Measurements from ENCODE around the gene LYPLAL1. TPM values are rescaled to one million over a fixed set of nuclear protein-coding genes. Genes with fewer than 3 reads are reported as not detected.
"Not testable (repeated sequence)": the region's sequence is repeated elsewhere in the genome, so short reads cannot be mapped to it uniquely, and the experiment has no call there.

Gene LYPLAL1
- total and polyA plus RNA-seq, 2 donors, result 40.3 to 60.6 TPM

DNA sequence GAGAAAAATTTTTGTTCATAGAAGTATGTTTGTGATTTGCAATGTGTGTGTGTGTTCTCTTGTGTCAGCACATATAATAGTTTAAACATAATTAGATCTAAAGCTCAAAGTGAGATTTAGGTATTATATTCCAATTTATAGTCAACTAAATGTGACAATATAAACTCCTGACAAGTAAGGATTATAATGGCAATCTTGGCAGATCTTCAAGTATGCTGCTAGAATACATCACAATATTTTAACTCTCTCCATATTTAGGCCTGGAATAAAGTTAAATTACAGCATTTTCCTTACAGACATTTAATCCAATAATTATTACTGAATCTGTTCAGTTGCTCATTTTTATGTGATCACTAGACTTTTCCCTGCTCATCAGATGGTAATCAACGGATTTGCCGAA is 65.8 kb downstream of the LYPLAL1 start:
- no peak for DNase-seq (ENCODE audit: low read depth in 6 of 9, low spot score in 9 of 9)
- no peaks in the 10 kb centered on the region for H3K4me1 ChIP-seq (ENCODE audit: control insufficient read depth in 2 of 2, insufficient read depth in 2 of 2, low read length in 2 of 2)
- H3K27me3 ChIP-seq (ENCODE audit: control insufficient read depth in 2 of 2, insufficient read depth in 1 of 2, low read length in 1 of 2), result no peaks in the 10 kb centered on the region
- no peak overlapping the region for H3K4me3 ChIP-seq (ENCODE audit: low read length in 2 of 2)
- H3K27ac ChIP-seq (ENCODE audit: low read depth in 1 of 2, low read length in 1 of 2), result no peak overlapping the region
- 97% methylated on average over 2 of the region's 2 CpGs for WGBS
- H3K36me3 ChIP-seq (ENCODE audit: control insufficient read depth in 2 of 2, insufficient read depth in 2 of 2, low read length in 1 of 2), result no peaks in the 10 kb centered on the region
- H3K9me3 ChIP-seq (ENCODE audit: control insufficient read depth in 2 of 2, insufficient read depth in 1 of 2, low read length in 1 of 2), result no peaks in the 10 kb centered on the region

GRCh38 chr1:219244864-219245263 is 71.2 kb downstream of the LYPLAL1 start:
- no peak overlapping the region for H3K4me3 ChIP-seq (ENCODE audit: low read length in 2 of 2)
- no peaks in the 10 kb centered on the region for H3K4me1 ChIP-seq (ENCODE audit: control insufficient read depth in 2 of 2, insufficient read depth in 2 of 2, low read length in 2 of 2)
- no peak for DNase-seq (ENCODE audit: low read depth in 6 of 9, low spot score in 9 of 9)
- H3K9me3 ChIP-seq (ENCODE audit: control insufficient read depth in 2 of 2, insufficient read depth in 1 of 2, low read length in 1 of 2), result no peaks in the 10 kb centered on the region
- no peak overlapping the region for H3K27ac ChIP-seq (ENCODE audit: low read depth in 1 of 2, low read length in 1 of 2)
- H3K27me3 ChIP-seq (ENCODE audit: control insufficient read depth in 2 of 2, insufficient read depth in 1 of 2, low read length in 1 of 2), result no peaks in the 10 kb centered on the region
- no peaks in the 10 kb centered on the region for H3K36me3 ChIP-seq (ENCODE audit: control insufficient read depth in 2 of 2, insufficient read depth in 2 of 2, low read length in 1 of 2)

- no peak overlapping the region for H3K27ac ChIP-seq (ENCODE audit: low read depth in 1 of 2, low read length in 1 of 2)
- H3K9me3 ChIP-seq (ENCODE audit: control insufficient read depth in 2 of 2, insufficient read depth in 1 of 2, low read length in 1 of 2), result no peaks in the 10 kb centered on the region
- no peaks in the 10 kb centered on the region for H3K27me3 ChIP-seq (ENCODE audit: control insufficient read depth in 2 of 2, insufficient read depth in 1 of 2, low read length in 1 of 2)
- H3K4me1 ChIP-seq (ENCODE audit: control insufficient read depth in 2 of 2, insufficient read depth in 2 of 2, low read length in 2 of 2), result no peaks in the 10 kb centered on the region
- H3K36me3 ChIP-seq (ENCODE audit: control insufficient read depth in 2 of 2, insufficient read depth in 2 of 2, low read length in 1 of 2), result no peaks in the 10 kb centered on the region
- WGBS, result 94% methylated on average over 1 of the region's 1 CpG
- no peak overlapping the region for H3K4me3 ChIP-seq (ENCODE audit: low read length in 2 of 2)
- no peak for DNase-seq (ENCODE audit: low read depth in 6 of 9, low spot score in 9 of 9)
These were observed 73.8 kb downstream of the LYPLAL1 start for GRCh38 chr1:219247441-219247840.

DNA sequence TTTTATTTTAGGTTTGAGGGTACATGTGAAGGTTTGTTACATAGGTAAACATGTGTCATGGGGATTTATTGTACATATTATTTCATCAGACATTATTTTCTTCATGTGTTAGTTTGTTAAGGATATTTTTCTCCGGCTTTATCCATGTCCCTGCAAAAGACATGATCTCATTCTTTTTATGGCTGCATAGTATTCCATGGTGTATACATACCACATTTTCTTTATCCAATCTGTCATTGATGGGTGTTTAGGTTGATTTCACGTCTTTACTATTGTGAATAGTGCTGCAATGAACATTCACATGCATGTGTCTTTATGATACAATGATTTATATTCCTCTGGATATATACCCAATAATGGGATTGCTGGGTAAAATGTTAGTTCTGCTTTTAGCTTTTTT is 76.8 kb downstream of the LYPLAL1 start:
- H3K27me3 ChIP-seq (ENCODE audit: control insufficient read depth in 2 of 2, insufficient read depth in 1 of 2, low read length in 1 of 2); H3K36me3 ChIP-seq (ENCODE audit: control insufficient read depth in 2 of 2, insufficient read depth in 2 of 2, low read length in 1 of 2); H3K9me3 ChIP-seq (ENCODE audit: control insufficient read depth in 2 of 2, insufficient read depth in 1 of 2, low read length in 1 of 2); DNase-seq (ENCODE audit: low read depth in 6 of 9, low spot score in 9 of 9); H3K27ac ChIP-seq (ENCODE audit: low read depth in 1 of 2, low read length in 1 of 2); H3K4me1 ChIP-seq (ENCODE audit: control insufficient read depth in 2 of 2, insufficient read depth in 2 of 2, low read length in 2 of 2); H3K4me3 ChIP-seq (ENCODE audit: low read length in 2 of 2): not testable (repeated sequence)
- 95% methylated on average over 2 of the region's 2 CpGs for WGBS

- Histone ChIP-seq H3K9me3 (ENCODE audit: control insufficient read depth in 2 of 2, insufficient read depth in 1 of 2, low read length in 1 of 2) (no peaks in the 10 kb centered on the region), H3K27me3 (ENCODE audit: control insufficient read depth in 2 of 2, insufficient read depth in 1 of 2, low read length in 1 of 2) (no peaks in the 10 kb centered on the region), H3K4me3 (ENCODE audit: low read length in 2 of 2) (no peak overlapping the region), H3K4me1 (ENCODE audit: control insufficient read depth in 2 of 2, insufficient read depth in 2 of 2, low read length in 2 of 2) (no peaks in the 10 kb centered on the region), H3K27ac (ENCODE audit: low read depth in 1 of 2, low read length in 1 of 2) (no peak overlapping the region), H3K36me3 (ENCODE audit: control insufficient read depth in 2 of 2, insufficient read depth in 2 of 2, low read length in 1 of 2) (no peaks in the 10 kb centered on the region)
- DNase-seq (ENCODE audit: low read depth in 6 of 9, low spot score in 9 of 9), result no peak
- 44% methylated on average over 2 of the region's 2 CpGs for WGBS
These were observed 84.1 kb downstream of the LYPLAL1 start for GRCh38 chr1:219257751-219258150.

- H3K36me3 ChIP-seq (ENCODE audit: control insufficient read depth in 2 of 2, insufficient read depth in 2 of 2, low read length in 1 of 2), result no peaks in the 10 kb centered on the region
- no peak for DNase-seq (ENCODE audit: low read depth in 6 of 9, low spot score in 9 of 9)
- no peak overlapping the region for H3K4me3 ChIP-seq (ENCODE audit: low read length in 2 of 2)
- 93% methylated on average over 2 of the region's 2 CpGs for WGBS
- H3K9me3 ChIP-seq (ENCODE audit: control insufficient read depth in 2 of 2, insufficient read depth in 1 of 2, low read length in 1 of 2), result no peaks in the 10 kb centered on the region
- no peak overlapping the region for H3K27ac ChIP-seq (ENCODE audit: low read depth in 1 of 2, low read length in 1 of 2)
- no peaks in the 10 kb centered on the region for H3K4me1 ChIP-seq (ENCODE audit: control insufficient read depth in 2 of 2, insufficient read depth in 2 of 2, low read length in 2 of 2)
- no peaks in the 10 kb centered on the region for H3K27me3 ChIP-seq (ENCODE audit: control insufficient read depth in 2 of 2, insufficient read depth in 1 of 2, low read length in 1 of 2)
These were observed 87.8 kb downstream of the LYPLAL1 start for GRCh38 chr1:219261454-219261853.
